Right lobe of liver (tissue), 4 donors: Measurements from ENCODE around the gene LRTM2.

ENCODE experiments used
- POLR2A ChIP-seq: fragments of 450-650 bp; IDR thresholded peaks from one replicate; pipeline ENCODE4 v1.6.1; 2017; ENCODE audit warnings: antibody characterized with exemption, mild to moderate bottlenecking
- TF ChIP-seq, protein P1 (sequence below), 4 donors: fragments of 200-600 bp in 3 of 4; fragments of 450-650 bp in 1 of 4; IDR thresholded peaks; one replicate each; pipeline versions ENCODE4 v1.5.1 to v1.8.0; 2016 to 2022; ENCODE audit warnings: antibody characterized with exemption in 4 of 4, mild to moderate bottlenecking in 2 of 4
- donor health status: DM: no; HTN: no; CAD: no.
- donor health status: DM: no; HTN: no; CAD: no.
- donor health status: DM: no; HTN: yes; CAD: no.

DNA sequence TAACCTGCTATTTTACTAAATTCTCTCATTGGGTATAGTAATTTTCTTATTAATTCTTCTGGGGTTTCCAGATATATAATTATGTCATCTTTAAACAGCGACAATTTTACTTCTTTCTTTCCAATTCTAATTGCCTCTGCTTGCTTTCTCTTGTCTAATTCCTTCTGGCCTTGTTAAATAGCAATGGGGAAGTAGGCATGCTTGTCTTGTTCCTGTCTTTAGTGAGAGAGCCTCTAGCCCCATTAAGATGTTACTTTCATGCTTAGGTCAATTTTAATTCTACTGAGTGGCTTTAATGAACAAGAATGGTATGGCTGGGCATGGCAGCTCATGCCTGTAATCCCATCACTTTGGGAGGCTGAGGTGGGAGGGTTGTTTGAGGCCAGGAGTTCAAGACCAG is 31.7 kb downstream of the LRTM2 start:
- TF ChIP-seq, protein P1, sequence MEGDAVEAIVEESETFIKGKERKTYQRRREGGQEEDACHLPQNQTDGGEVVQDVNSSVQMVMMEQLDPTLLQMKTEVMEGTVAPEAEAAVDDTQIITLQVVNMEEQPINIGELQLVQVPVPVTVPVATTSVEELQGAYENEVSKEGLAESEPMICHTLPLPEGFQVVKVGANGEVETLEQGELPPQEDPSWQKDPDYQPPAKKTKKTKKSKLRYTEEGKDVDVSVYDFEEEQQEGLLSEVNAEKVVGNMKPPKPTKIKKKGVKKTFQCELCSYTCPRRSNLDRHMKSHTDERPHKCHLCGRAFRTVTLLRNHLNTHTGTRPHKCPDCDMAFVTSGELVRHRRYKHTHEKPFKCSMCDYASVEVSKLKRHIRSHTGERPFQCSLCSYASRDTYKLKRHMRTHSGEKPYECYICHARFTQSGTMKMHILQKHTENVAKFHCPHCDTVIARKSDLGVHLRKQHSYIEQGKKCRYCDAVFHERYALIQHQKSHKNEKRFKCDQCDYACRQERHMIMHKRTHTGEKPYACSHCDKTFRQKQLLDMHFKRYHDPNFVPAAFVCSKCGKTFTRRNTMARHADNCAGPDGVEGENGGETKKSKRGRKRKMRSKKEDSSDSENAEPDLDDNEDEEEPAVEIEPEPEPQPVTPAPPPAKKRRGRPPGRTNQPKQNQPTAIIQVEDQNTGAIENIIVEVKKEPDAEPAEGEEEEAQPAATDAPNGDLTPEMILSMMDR (IDR thresholded peaks at IDR 0.05) = no peak
- no peak for TF ChIP-seq POLR2A
